ENCODE results near the gene UMODL1.

Gene UMODL1

DNA sequence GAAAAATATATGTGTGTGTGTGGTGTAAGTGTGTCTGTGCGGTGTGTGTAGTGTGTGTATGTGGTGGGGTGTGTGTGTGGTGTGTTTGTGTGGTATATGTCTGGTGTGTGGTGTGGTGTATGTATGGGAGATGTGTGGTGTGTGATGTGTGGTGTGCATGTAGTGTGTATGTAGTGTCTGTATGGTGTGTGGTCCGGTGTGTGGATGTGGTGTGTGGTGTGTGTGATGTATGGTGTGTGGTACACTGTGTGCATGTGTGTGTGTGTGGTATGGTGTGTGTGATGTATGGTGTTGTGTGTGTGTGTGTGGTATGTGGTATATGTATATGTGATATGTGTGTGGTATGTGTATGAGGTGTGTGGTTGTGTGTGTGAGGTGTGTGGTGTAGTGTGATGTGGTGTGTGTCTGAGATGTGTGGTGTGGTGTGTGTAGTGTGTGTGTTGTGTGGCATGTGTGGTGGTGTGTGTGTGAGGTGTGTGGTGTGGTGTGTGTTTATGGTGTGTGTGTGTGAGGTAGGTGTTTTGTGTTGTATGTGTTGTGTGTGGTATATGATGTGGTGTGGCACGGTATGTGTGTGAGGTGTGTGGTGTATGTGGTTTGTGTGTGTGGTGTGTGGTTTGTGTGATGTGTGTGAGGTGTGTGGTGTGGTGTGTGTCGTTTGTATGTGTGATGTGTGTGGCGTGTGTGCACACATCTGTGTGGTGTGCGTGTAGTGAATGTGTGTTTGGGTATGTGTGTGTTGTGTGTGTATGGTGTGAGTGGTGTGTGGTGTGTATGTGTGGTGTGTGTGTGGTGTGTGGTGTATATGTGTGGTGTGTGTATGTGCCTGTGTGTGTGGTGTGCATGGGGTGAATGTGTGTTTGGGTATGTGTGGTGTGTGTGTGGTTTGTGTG is 112.5 kb downstream of the UMODL1 start:
- no peak overlapping the region for H3K4me3 ChIP-seq (ENCODE audit: control insufficient read depth, low read depth, low read length)
- TF ChIP-seq, protein P1, sequence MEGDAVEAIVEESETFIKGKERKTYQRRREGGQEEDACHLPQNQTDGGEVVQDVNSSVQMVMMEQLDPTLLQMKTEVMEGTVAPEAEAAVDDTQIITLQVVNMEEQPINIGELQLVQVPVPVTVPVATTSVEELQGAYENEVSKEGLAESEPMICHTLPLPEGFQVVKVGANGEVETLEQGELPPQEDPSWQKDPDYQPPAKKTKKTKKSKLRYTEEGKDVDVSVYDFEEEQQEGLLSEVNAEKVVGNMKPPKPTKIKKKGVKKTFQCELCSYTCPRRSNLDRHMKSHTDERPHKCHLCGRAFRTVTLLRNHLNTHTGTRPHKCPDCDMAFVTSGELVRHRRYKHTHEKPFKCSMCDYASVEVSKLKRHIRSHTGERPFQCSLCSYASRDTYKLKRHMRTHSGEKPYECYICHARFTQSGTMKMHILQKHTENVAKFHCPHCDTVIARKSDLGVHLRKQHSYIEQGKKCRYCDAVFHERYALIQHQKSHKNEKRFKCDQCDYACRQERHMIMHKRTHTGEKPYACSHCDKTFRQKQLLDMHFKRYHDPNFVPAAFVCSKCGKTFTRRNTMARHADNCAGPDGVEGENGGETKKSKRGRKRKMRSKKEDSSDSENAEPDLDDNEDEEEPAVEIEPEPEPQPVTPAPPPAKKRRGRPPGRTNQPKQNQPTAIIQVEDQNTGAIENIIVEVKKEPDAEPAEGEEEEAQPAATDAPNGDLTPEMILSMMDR (IDR thresholded peaks at IDR 0.05; ENCODE audit: control insufficient read depth, insufficient read depth, low read depth, low read length, missing control alignments), result no peak
- DNase-seq (ENCODE audit: low read depth), result no peak

DNA sequence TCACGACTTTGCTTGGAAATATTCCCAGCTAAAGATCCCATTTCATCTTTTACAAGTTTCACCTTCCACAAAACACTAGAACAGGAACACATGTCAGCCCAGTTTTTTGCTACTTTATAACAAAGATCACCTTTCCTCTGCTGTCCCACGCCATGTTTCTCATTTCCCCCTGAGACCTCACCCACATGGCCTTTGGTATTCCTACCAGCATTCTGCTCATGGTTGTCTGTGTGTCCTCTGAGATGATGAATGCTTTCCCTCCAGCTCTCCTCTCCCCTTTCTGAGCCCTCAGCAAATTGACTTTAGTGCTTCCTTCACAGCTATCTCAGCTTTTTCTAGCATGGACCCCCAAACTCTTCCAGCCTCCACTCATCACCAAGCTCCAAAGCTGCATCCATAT is 115.5 kb downstream of the UMODL1 start:
- no peak for DNase-seq (ENCODE audit: low read depth)
- no peak overlapping the region for H3K4me3 ChIP-seq (ENCODE audit: control insufficient read depth, low read depth, low read length)
- TF ChIP-seq, protein P1 (IDR thresholded peaks at IDR 0.05; ENCODE audit: control insufficient read depth, insufficient read depth, low read depth, low read length, missing control alignments), result no peak

DNA sequence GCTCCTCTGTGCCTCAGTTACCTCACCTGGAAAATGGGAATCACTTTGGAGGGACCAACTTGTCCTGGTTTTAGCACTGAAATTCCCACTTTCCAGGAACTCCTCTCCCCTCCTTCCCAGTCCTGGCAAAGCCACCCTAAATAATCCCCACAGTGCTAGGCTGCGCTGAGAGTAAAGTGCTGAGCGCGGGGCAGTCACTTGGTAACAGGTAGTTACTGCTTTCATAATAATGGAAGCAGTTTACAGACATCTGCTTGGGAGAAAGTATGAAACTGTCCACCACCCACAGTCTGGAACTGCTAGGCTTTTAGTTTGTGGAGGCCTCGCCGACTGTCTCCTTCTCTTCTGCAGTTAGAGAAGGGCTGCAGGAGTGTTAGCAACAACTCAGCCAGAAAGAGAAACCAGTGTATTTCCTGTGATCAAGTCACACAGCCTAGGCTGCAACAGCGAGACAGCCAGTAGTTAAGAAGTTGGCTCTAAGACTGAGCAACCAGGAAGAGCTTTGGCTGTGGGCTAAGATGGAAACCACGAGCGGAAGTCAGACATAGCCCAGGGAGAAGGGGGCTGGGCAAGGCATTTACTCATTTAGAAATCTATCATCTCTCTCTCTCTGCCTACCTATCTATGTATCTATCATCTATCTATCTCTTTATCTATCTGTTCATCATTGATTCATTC is 117.0 kb downstream of the UMODL1 start:
- TF ChIP-seq, protein P1 (IDR thresholded peaks at IDR 0.05; ENCODE audit: control insufficient read depth, insufficient read depth, low read depth, low read length, missing control alignments), result no peak
- no peak overlapping the region for H3K4me3 ChIP-seq (ENCODE audit: control insufficient read depth, low read depth, low read length)
- no peak for DNase-seq (ENCODE audit: low read depth)

DNA sequence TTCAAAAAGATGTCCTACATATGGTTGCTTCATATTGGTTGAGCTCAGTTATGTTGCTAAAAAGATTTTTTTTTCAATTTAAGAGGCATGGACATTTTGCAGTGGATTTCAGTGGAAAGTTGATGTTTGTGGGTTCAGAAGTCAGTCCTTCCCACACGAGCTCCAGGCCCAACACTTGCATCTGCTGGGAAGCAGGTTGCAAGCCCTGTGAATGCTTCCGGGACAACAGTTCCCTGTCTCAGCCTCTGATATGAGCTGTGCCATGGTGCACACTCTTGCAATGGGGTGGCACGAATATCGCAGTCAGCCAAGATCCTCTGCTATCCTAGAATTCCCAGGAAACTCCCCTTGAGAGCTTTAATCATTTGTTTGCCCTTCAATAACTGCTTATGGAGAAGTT is 117.5 kb downstream of the UMODL1 start:
- DNase-seq (ENCODE audit: low read depth), result no peak
- TF ChIP-seq, protein P1 (IDR thresholded peaks at IDR 0.05; ENCODE audit: control insufficient read depth, insufficient read depth, low read depth, low read length, missing control alignments), result no peak
- H3K4me3 ChIP-seq (ENCODE audit: control insufficient read depth, low read depth, low read length), result no peak overlapping the region

DNA sequence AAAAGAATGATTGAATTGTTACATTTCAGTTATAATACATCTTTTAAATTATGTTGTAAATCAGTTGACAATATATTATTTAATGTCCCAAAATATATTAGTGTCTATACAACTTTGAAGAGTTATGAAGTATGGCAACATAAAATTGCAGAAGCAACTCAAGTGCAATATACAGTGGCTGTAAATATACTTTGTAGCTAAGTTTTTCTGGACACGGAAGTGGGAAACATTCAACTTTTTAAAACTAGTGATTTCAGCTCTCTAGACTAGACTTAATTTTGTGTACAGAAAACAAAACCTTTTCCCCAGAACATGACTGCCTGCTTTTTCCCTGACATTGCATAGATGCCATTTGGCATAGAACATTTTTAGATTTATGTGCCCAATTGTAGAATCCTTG is 118.3 kb downstream of the UMODL1 start:
- H3K4me3 ChIP-seq (ENCODE audit: control insufficient read depth, low read depth, low read length), result no peak overlapping the region
- DNase-seq (ENCODE audit: low read depth), result no peak
- TF ChIP-seq, protein P1 (IDR thresholded peaks at IDR 0.05; ENCODE audit: control insufficient read depth, insufficient read depth, low read depth, low read length, missing control alignments), result no peak

DNA sequence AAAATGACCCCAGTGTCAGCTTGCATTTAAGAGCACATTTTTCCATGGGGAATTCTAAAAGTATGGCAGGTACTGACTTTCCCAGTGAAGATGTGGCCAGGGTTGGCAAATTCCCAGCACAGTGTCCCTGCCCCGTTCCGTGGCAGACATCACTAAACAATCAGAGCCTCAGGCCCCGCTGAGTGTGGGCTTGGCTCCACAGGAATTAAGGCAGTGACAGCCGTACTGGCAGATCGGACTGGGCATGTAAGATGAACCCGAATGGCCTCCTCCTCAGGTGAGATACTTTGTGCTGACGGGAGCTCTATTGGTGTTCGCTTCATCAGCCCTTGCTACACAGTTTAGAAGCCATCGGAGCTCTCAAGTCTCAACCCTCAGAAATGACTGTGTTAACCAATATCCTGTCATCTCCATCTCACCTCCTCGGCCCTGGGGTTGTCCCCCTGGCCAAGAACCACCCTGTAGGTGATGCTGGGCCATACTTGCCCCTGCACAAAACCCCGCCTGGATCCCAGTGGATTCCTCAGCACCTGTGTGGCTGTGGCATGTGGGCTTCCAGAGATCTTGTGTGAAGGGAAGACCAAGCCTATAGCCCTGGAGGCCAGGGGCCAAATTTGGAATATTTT is 118.9 kb downstream of the UMODL1 start:
- no peak for DNase-seq (ENCODE audit: low read depth)
- TF ChIP-seq, protein P1 (IDR thresholded peaks at IDR 0.05; ENCODE audit: control insufficient read depth, insufficient read depth, low read depth, low read length, missing control alignments), result no peak
- no peak overlapping the region for H3K4me3 ChIP-seq (ENCODE audit: control insufficient read depth, low read depth, low read length)
